Upper lobe of left lung (tissue), 4 donors: ENCODE measurements around the gene GRIA1.

Source experiments
- CTCF ChIP-seq, 6 experiments: fragments of 450-650 bp in 4 of 6; fragments of 200-600 bp in 2 of 6; sonication (generic) in 2 of 6; IDR thresholded peaks; one replicate each; pipeline ENCODE4 v1.5.1; 2016 to 2019; ENCODE audit warnings: antibody characterized with exemption in 6 of 6
- POLR2AphosphoS5 ChIP-seq, 2 donors: sonication (generic); formaldehyde crosslinking; IDR thresholded peaks; one replicate each; pipeline ENCODE4 v1.5.1; 2017; ENCODE audit warnings: antibody characterized with exemption in 2 of 2

GRCh38 chr5:153511622-153512021, 21.2 kb downstream of the GRIA1 start:
- no peak for TF ChIP-seq CTCF (IDR thresholded peaks at IDR 0.05)
- no peak for TF ChIP-seq POLR2AphosphoS5 (IDR thresholded peaks at IDR 0.05)
